Thymus (tissue), 11 donors: Measurements from ENCODE around the gene SNX17. TPM values are rescaled to one million over a fixed set of nuclear protein-coding genes. Genes with fewer than 3 reads are reported as not detected.
"Not testable (repeated sequence)": the region's sequence is repeated elsewhere in the genome, so short reads cannot be mapped to it uniquely, and the experiment has no call there.

Experiments used
- DNase-seq, 9 donors: peaks; one replicate each; pipeline ENCODE4 v3.0.0-alpha.2; 2013; ENCODE audit warnings: low spot score in 9 of 9, low read depth in 6 of 9, missing footprints in 1 of 9
- H3K27ac ChIP-seq, 2 donors: one replicate each; pipeline ENCODE4 v1.5.1; 2013; ENCODE audit warnings: control low read depth in 1 of 2, low read depth in 1 of 2, low read length in 1 of 2, mild to moderate bottlenecking in 1 of 2, moderate library complexity in 1 of 2
- H3K27me3 ChIP-seq, 2 donors: one replicate each; pipeline ENCODE4 v1.5.1; 2013; ENCODE audit warnings: low read length in 1 of 2; ENCODE audit not compliant: control insufficient read depth in 2 of 2, insufficient read depth in 1 of 2
- H3K36me3 ChIP-seq, 2 donors: one replicate each; pipeline ENCODE4 v1.5.1; 2013; ENCODE audit warnings: low read length in 1 of 2, mild to moderate bottlenecking in 1 of 2, moderate library complexity in 1 of 2; ENCODE audit not compliant: control insufficient read depth in 2 of 2, insufficient read depth in 2 of 2
- H3K4me1 ChIP-seq, 2 donors: one replicate each; pipeline ENCODE4 v1.5.1; 2013; ENCODE audit warnings: low read length in 2 of 2; ENCODE audit not compliant: control insufficient read depth in 2 of 2, insufficient read depth in 2 of 2
- H3K4me3 ChIP-seq, 2 donors: one replicate each; pipeline ENCODE4 v1.5.1; 2013; ENCODE audit warnings: low read length in 2 of 2, control low read depth in 1 of 2, mild to moderate bottlenecking in 1 of 2
- H3K9me3 ChIP-seq, 2 donors: one replicate each; pipeline ENCODE4 v1.5.1; 2013; ENCODE audit warnings: low read length in 1 of 2, mild to moderate bottlenecking in 1 of 2; ENCODE audit not compliant: control insufficient read depth in 2 of 2, insufficient read depth in 1 of 2
- WGBS: extraction: QIAGEN DNeasy Blood & Tissue Kit; methylation state at CpG from one replicate; pipeline ENCODE4 v1.1.7; 2013; 5-methylcytosine and 5-hydroxymethylcytosine counted together
- polyA plus RNA-seq: library from polyadenylated mRNA; stranded (reverse); fragments of 200-250 nt; gene quantifications from one replicate; pipeline ENCODE4 v1.2.3, GENCODE V29; 2013
- total RNA-seq: library from RNA; stranded (reverse); fragments of 120-200 nt; gene quantifications from one replicate; pipeline ENCODE4 v1.2.4, GENCODE V29; 2013
- donor health status: healthy.

The SNX17 gene
- total and polyA plus RNA-seq, 2 donors, result 77.8 to 83.6 TPM

- Histone ChIP-seq H3K9me3 (no peaks in the 10 kb centered on the region), H3K36me3 (peaks cover 4 to 12% of the 10 kb centered on the region in 2 donors), H3K4me3 (peak overlapping the region; percentile 79 to 100), H3K4me1 (peaks cover 7 to 17% of the 10 kb centered on the region in 2 donors), H3K27ac (peak overlapping the region; percentile 60 to 89), H3K27me3 (no peaks in the 10 kb centered on the region)
- under 1% methylated on average over 33 of the region's 33 CpGs for WGBS
- no peak for DNase-seq
Observed at GRCh38 chr2:27408601-27409320, 38.3 kb downstream of the SNX17 start.

DNA sequence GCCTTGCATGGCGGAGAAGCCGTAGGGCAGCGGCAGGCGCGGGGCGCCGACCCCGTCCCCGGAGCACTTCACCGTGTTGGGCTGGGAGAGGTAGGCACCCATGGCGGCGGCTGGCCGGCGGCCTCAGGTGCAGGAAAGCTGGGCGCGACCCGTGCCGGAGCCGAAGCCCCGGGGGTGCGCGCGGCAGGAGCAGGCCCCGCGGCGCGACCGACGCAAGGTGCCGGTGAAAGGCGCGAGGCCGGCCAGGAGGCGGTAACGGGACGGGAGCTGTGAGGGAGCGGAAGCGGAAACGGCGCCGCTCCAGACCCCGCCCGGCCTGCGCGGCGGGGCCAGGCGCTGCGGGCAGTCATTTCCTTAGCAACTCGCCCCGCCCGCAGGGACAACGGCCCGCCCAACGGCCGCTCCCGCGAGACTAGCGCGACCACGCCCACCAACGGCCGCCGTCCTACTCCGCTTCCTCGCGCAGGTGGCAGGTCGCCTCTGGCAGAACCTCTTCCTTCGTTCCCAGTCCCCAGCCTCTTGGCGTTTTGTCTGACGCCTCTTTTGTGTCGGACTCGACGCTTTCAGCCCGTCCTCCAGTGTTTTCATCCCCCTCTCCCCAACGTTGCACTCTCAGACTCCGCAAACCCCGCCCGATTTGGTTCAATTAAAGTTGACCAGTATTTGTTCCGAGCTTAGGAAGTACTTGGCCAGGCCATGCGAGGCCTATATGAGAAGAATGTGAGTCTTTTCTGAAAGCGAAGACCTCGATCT, 39.1 kb downstream of the SNX17 start, which contains the start of gene PPM1G:
PPM1G (minus strand) TSS at position 271 of the 753 bp plus-strand sequence; CDS start at position 102, 169 bp downstream.
- Histone ChIP-seq H3K27me3 (no peaks in the 10 kb centered on the region), H3K9me3 (no peaks in the 10 kb centered on the region), H3K27ac (peak within 1 kb of the TSS; percentile 77 to 89), H3K36me3 (peaks cover 4 to 12% of the 10 kb centered on the region in 2 donors), H3K4me1 (peaks cover 7 to 17% of the 10 kb centered on the region in 2 donors), H3K4me3 (peak within 1 kb of the TSS; percentile 79 to 100)
- 2% methylated on average over 82 of the region's 82 CpGs for WGBS
- peak; percentile 78 to 97 (median 93) for DNase-seq

DNA sequence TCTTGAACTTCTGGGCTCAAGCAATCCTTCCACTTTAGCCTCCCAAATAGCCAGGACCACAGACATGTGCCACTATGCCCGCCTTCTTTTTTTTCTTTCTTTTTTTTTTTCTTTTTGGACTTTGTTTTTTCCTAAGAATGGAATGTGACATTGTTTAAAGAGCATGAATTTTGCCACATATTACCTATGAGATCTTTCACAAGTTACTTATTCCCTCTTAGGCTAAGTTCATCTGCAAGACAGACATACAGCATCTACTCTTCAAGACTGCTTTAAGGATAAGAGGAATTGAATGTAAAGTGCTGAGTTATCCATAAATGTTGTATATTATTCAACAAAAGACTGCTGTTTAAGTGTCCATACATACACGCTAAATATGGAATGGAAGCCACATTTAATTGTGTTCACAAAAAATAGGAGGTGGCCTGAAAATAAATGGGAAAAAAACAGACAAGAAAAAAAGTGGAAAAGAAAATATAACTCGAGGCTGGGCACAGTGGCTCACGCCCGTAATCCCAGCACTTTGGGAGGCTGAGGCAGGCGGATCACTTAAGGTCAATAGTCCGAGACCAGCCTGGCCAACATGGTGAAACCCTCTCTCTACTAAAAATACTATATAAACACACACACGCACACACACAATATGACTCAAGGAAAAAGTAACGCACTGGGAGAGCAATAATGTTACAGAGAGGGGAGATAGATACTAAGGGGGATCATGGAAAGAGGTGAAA, 42.2 kb downstream of the SNX17 start:
- 96% methylated on average over 9 of the region's 9 CpGs for WGBS
- no peak overlapping the region for H3K4me3 ChIP-seq
- no peak overlapping the region for H3K27ac ChIP-seq
- no peaks in the 10 kb centered on the region for H3K27me3 ChIP-seq
- H3K9me3 ChIP-seq, result no peaks in the 10 kb centered on the region
- peaks cover 0 to under 1% of the 10 kb centered on the region in 2 donors for H3K36me3 ChIP-seq
- H3K4me1 ChIP-seq, result peaks cover 7 to 13% of the 10 kb centered on the region in 2 donors
- DNase-seq, result no peak

DNA sequence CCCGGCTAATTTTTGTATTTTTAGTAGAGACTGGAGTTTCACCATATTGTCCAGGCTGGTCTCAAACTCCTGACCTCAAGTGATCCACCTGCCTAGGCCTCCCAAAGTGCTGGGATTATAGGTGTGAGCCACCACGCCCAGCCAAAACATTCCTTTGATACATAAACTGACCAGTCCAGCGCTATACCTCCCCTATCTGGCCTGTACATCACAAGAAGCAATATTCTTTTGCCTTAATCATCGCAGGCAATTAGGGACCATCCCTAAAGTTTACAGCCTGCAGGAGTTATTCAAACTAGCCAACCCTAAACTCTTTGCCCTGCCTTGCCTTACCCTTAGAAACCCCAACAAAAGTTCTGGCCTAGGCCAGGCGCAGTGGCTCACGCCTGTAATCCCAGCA, 45.7 kb downstream of the SNX17 start:
- 98% methylated on average over 6 of the region's 6 CpGs for WGBS
- Histone ChIP-seq H3K9me3 (no peaks in the 10 kb centered on the region), H3K27me3 (no peaks in the 10 kb centered on the region), H3K27ac (no peak overlapping the region), H3K36me3 (no peaks in the 10 kb centered on the region), H3K4me3 (no peak overlapping the region), H3K4me1 (no peaks in the 10 kb centered on the region)
- no peak for DNase-seq

DNA sequence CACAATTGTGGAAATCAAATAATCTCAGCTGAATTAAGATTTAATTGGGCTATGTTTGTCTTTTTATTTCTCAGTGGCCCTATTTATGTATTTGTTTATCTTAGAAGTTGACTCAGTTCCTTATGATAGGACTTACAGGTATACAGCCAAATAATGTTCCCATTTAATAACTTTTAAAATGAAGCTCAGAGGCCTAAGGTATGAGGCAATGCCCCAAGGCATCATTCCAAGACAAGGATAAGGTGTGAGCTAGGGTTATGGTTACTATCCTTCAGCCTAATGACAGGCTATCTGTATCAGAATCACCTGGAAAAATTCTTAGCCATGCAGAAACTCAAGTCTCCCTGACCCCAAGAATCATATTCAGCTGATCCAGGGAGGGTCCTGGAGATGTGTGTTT, 50.6 kb downstream of the SNX17 start:
- Histone ChIP-seq H3K27ac (no peak overlapping the region), H3K4me3 (no peak overlapping the region), H3K9me3 (no peaks in the 10 kb centered on the region), H3K4me1 (no peaks in the 10 kb centered on the region), H3K27me3 (no peaks in the 10 kb centered on the region), H3K36me3 (no peaks in the 10 kb centered on the region)
- no peak for DNase-seq

DNA sequence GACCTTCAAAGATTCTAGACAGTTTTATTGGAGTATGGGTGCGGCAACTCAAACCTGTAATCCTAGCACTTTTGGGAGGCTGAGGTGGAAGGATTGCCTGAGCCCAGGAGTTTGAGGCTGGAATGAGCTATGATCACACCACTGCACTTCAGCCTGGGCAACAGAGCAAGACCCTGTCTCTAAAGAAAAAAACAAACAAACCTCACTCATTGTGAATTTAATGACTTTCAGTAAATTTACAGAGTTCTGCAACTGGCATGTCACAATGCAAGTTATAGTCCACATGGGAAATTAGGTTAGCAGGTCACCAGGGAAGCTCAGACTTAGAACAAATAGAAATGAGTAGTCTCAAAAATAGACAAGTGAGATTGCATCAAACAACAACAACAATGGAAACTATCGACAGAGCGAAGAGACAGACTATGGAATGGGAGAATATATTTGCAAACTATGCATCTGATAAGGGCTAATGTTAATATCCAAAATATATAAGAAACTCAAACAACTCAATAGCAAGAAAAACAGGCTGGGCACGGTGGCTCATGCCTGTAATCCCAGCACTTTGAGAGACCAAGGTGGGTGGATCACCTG, 51.3 kb downstream of the SNX17 start:
- H3K9me3 ChIP-seq, result no peaks in the 10 kb centered on the region
- 98% methylated on average over 4 of the region's 4 CpGs for WGBS
- no peak overlapping the region for H3K4me3 ChIP-seq

DNA sequence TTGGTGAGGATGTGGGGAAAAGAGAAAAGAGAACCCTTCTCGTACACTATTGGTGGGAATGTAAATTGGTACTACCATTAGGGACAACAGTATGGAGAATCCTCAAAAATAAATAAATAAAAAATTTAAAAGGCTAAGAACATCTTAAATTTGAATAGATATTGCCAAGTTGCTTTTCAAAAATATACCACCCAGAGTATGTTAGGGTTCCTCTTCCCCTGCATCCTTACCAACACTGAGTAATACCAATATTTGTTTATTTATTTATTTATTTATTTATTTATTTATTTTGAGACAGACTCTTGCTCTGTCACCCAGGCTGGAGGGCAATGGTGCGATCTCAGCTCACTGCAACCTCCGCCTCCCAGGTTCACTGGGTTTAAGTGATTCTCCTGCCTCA, 52.5 kb downstream of the SNX17 start:
- H3K9me3 ChIP-seq, result no peaks in the 10 kb centered on the region
- no peaks in the 10 kb centered on the region for H3K36me3 ChIP-seq
- no peaks in the 10 kb centered on the region for H3K27me3 ChIP-seq
- DNase-seq, result no peak
- WGBS, result 99% methylated on average over 3 of the region's 3 CpGs
- no peaks in the 10 kb centered on the region for H3K4me1 ChIP-seq
- no peak overlapping the region for H3K4me3 ChIP-seq
- no peak overlapping the region for H3K27ac ChIP-seq

More for the DNA sequence above, 51.3 kb downstream of the SNX17 start:
- Histone ChIP-seq H3K27me3 (no peaks in the 10 kb centered on the region), H3K36me3 (no peaks in the 10 kb centered on the region), H3K27ac (no peak overlapping the region), H3K4me1 (no peaks in the 10 kb centered on the region)
- no peak for DNase-seq

GRCh38 chr2:27425039-27425438, 54.6 kb downstream of the SNX17 start:
- H3K4me1 ChIP-seq, H3K27me3 ChIP-seq, H3K4me3 ChIP-seq, DNase-seq, H3K36me3 ChIP-seq, H3K9me3 ChIP-seq, H3K27ac ChIP-seq: not testable (repeated sequence)
- WGBS, result 98% methylated on average over 10 of the region's 10 CpGs
